ENCODE data around the gene SLC25A44.

Gene SLC25A44

DNA sequence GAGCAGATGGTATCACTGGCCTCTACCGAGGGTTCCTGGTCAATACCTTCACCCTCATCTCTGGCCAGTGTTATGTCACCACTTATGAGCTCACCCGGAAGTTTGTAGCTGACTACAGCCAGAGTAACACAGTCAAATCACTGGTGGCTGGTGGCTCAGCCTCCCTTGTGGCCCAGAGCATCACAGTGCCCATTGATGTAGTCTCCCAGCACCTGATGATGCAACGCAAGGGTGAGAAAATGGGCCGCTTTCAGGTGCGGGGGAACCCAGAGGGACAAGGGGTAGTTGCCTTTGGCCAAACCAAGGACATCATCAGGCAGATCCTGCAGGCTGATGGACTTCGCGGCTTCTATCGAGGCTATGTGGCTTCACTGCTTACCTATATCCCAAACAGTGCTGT lies 6.1 kb downstream of the SLC25A44 start:
- no peak for TF ChIP-seq EZH2phosphoT487 (IDR thresholded peaks at IDR 0.05; ENCODE audit: borderline replicate concordance)
- TF ChIP-seq, protein P1, sequence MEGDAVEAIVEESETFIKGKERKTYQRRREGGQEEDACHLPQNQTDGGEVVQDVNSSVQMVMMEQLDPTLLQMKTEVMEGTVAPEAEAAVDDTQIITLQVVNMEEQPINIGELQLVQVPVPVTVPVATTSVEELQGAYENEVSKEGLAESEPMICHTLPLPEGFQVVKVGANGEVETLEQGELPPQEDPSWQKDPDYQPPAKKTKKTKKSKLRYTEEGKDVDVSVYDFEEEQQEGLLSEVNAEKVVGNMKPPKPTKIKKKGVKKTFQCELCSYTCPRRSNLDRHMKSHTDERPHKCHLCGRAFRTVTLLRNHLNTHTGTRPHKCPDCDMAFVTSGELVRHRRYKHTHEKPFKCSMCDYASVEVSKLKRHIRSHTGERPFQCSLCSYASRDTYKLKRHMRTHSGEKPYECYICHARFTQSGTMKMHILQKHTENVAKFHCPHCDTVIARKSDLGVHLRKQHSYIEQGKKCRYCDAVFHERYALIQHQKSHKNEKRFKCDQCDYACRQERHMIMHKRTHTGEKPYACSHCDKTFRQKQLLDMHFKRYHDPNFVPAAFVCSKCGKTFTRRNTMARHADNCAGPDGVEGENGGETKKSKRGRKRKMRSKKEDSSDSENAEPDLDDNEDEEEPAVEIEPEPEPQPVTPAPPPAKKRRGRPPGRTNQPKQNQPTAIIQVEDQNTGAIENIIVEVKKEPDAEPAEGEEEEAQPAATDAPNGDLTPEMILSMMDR (conservative IDR thresholded peaks at IDR 0.05; ENCODE audit: low read length): no peak
- Histone ChIP-seq H3K9ac (ENCODE audit: low read depth, low read length, poor library complexity, severe bottlenecking) (peak overlapping the region; percentile 34), H4K20me1 (ENCODE audit: insufficient read depth, low read length, poor library complexity, severe bottlenecking) (peaks cover 9% of the 10 kb centered on the region)

DNA sequence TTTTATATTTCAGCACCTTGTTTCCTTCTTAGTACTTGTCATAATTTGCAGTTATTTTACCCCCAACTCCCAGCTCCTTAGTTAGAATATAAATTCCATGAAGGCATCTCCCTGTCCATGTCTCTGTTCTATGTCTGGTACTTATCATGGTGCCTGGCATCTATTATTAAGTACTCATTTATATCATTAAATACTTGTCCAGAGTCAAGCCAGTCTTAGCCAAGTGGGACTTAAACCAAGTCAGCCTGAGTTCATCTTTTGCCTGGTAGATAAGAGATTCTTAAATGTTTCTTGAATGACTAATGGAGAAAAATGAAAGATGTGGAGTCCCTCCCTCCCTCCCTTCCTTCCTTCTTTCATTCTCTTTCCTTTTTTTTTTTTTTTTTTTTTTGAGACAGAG lies 9.4 kb downstream of the SLC25A44 start:
- peak overlapping the region; percentile 96 for H3K4me2 ChIP-seq (ENCODE audit: low read depth, low read length, poor library complexity, severe bottlenecking)

More for the DNA sequence above, 6.1 kb downstream of the SLC25A44 start:
- no peaks in the 10 kb centered on the region for H3K9me3 ChIP-seq (ENCODE audit: insufficient read depth, low read depth, low read length)
- peaks cover 63% of the 10 kb centered on the region for H3K4me1 ChIP-seq (ENCODE audit: insufficient read depth, low read length, poor library complexity, severe bottlenecking)
- no peaks in the 10 kb centered on the region for H3K27me3 ChIP-seq (ENCODE audit: insufficient read depth, low read length, poor library complexity, severe bottlenecking)
- peaks cover 73% of the 10 kb centered on the region for H3K79me2 ChIP-seq (ENCODE audit: insufficient read depth, low read length)
- no peaks in the 10 kb centered on the region for H3F3A ChIP-seq (ENCODE audit: low read depth)
- no peak overlapping the region for H2AFZ ChIP-seq (ENCODE audit: low read length)
- H3K4me3 ChIP-seq (ENCODE audit: low read length, poor library complexity, severe bottlenecking): peak overlapping the region; percentile 50
- no peaks in the 10 kb centered on the region for H3K9me2 ChIP-seq (replicated peaks; ENCODE audit: low read depth, low read length)
- peak overlapping the region; percentile 96 for H3K4me2 ChIP-seq (ENCODE audit: low read depth, low read length, poor library complexity, severe bottlenecking)
- H3K36me3 ChIP-seq (ENCODE audit: insufficient read depth, low read length): peaks cover 7% of the 10 kb centered on the region; the same call in 1 of the 2 replicates

DNA sequence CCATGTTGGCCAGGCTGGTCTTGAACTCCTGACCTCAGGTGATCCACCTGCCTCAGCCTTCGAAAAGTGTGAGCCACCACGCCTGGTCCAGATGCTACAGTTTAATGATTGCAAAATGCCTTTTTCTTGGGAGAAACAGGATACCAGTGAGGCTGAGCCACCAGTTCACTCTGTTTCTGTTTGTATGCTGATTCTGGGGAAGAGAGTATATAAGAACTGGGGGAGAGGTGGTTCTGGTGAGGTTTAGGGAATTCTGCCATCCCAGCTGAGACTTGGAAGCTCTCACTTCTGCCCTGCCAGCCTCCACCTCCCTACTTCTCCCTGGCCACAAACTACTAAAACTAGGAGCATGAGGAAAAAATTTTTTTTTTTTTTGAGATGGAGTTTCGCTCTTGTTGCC lies 10.8 kb downstream of the SLC25A44 start:
- Histone ChIP-seq H3F3A (ENCODE audit: low read depth) (no peaks in the 10 kb centered on the region), H3K4me1 (ENCODE audit: insufficient read depth, low read length, poor library complexity, severe bottlenecking) (peaks cover 22% of the 10 kb centered on the region), H3K27me3 (ENCODE audit: insufficient read depth, low read length, poor library complexity, severe bottlenecking) (no peaks in the 10 kb centered on the region), H3K4me2 (ENCODE audit: low read depth, low read length, poor library complexity, severe bottlenecking) (no peak overlapping the region), H3K36me3 (ENCODE audit: insufficient read depth, low read length) (peaks cover 24% of the 10 kb centered on the region; the same call in 1 of the 2 replicates), H4K20me1 (ENCODE audit: insufficient read depth, low read length, poor library complexity, severe bottlenecking) (peaks cover 6% of the 10 kb centered on the region), H3K79me2 (ENCODE audit: insufficient read depth, low read length) (peaks cover 27% of the 10 kb centered on the region; the same call in 1 of the 2 replicates), H3K4me3 (ENCODE audit: low read length, poor library complexity, severe bottlenecking) (no peak overlapping the region), H3K9me2 (replicated peaks; ENCODE audit: low read depth, low read length) (no peaks in the 10 kb centered on the region), H3K9ac (ENCODE audit: low read depth, low read length, poor library complexity, severe bottlenecking) (no peak overlapping the region), H3K9me3 (ENCODE audit: insufficient read depth, low read depth, low read length) (no peaks in the 10 kb centered on the region), H2AFZ (ENCODE audit: low read length) (no peak overlapping the region)
- TF ChIP-seq, protein P1 (conservative IDR thresholded peaks at IDR 0.05; ENCODE audit: low read length): no peak
- TF ChIP-seq EZH2phosphoT487 (IDR thresholded peaks at IDR 0.05; ENCODE audit: borderline replicate concordance): no peak

More for the DNA sequence above, 9.4 kb downstream of the SLC25A44 start:
- H3K36me3 ChIP-seq (ENCODE audit: insufficient read depth, low read length): peaks cover 16% of the 10 kb centered on the region; the same call in 1 of the 2 replicates
- H3K9ac ChIP-seq (ENCODE audit: low read depth, low read length, poor library complexity, severe bottlenecking): no peak overlapping the region
- no peaks in the 10 kb centered on the region for H3F3A ChIP-seq (ENCODE audit: low read depth)
- H3K9me2 ChIP-seq (replicated peaks; ENCODE audit: low read depth, low read length): no peaks in the 10 kb centered on the region
- H3K4me3 ChIP-seq (ENCODE audit: low read length, poor library complexity, severe bottlenecking): no peak overlapping the region
- H3K27me3 ChIP-seq (ENCODE audit: insufficient read depth, low read length, poor library complexity, severe bottlenecking): no peaks in the 10 kb centered on the region
- peaks cover 6% of the 10 kb centered on the region for H4K20me1 ChIP-seq (ENCODE audit: insufficient read depth, low read length, poor library complexity, severe bottlenecking)
- peaks cover 41% of the 10 kb centered on the region; the same call in 1 of the 2 replicates for H3K79me2 ChIP-seq (ENCODE audit: insufficient read depth, low read length)
- H3K9me3 ChIP-seq (ENCODE audit: insufficient read depth, low read depth, low read length): no peaks in the 10 kb centered on the region
- TF ChIP-seq, protein P1 (conservative IDR thresholded peaks at IDR 0.05; ENCODE audit: low read length): no peak
- TF ChIP-seq EZH2phosphoT487 (IDR thresholded peaks at IDR 0.05; ENCODE audit: borderline replicate concordance): no peak
- H2AFZ ChIP-seq (ENCODE audit: low read length): no peak overlapping the region
- H3K4me1 ChIP-seq (ENCODE audit: insufficient read depth, low read length, poor library complexity, severe bottlenecking): peaks cover 34% of the 10 kb centered on the region
